Stimulated activated CD4-positive, alpha-beta T cell treated with anti-CD3 and anti-CD28 coated beads, Interleukin-4, amount 100 ng/mL, for 24 hours (primary cell): ENCODE results near the gene TMEFF1.

Experiments
- DNase-seq: peaks from one replicate; pipeline ENCODE4 v3.0.0-alpha.2; 2020

TMEFF1 gene

DNA sequence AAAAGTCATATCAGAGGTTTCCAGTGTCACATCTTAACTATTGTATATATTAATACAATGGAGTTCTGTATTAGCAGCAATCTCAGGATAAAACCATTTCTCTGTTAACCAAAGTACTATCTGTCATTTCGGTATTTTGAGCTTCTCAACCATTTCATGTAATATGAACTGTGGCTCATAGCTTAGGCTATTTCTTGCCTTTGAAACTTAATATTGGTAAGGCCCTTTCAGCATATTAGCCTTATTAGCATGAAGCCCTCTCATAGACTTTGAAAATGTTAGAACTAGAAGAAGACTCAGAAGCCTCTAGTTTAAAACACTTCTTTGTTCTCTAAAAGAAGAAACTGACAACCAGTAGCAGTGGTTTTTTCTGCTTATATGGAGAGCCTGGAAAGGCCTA is 105.7 kb downstream of the TMEFF1 start:
- DNase-seq: no peak

DNA sequence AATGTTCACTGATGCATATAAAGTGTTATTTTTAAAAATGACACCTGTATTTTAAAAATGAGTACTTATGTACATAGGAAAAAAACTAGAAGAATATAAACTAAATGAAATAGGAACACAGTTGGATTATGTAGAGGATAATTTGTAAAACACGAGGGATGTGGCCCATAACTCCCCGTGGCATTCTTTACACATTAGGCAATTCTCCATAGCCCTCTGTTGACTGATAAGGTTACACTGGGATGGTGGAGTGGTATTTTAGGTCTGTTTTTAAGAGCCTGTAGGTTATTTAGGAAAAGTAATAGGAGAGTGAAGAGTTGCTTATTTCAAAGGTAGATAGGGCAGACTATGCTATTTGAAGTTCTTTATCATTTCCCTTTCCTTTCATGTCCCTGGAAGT is 106.7 kb downstream of the TMEFF1 start:
- DNase-seq: no peak

DNA sequence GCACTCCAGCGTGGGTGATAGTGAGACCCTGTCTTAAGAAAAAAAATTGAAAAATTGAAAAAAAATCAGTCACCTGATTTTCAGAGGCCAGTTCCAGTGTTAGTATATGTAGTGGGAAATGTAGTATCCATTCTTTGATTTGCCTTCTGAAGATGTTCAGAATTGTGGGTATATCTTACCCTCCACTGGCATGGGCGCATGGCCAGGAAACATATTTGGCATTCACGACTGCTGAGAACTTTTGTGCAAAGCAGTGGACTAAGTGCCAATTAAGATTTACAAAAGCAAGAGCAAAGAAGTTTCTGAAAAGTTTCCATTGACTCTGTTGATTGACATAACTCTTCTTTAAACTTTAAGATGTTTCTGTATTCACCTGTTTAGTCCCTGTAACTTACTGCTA is 107.3 kb downstream of the TMEFF1 start:
- no peak for DNase-seq

DNA sequence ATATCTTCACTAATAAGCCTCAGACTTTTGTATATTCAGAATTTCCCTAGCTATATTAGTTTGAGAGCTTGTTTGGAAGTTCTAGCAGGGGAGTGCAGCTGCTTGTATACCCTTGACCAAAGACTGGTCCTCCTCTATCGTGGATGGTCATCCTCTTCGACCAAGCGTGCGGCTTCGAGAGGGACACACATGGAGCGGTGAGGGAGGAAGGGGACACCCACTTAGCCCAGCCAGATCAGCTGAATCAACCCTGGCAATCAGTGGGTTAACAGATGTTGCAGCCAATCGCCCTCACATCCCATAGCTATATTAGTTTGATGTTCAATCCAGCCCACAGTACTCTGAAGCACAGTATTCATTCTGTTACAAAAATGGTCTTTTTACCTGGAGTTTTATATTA is 108.1 kb downstream of the TMEFF1 start:
- DNase-seq: no peak

DNA sequence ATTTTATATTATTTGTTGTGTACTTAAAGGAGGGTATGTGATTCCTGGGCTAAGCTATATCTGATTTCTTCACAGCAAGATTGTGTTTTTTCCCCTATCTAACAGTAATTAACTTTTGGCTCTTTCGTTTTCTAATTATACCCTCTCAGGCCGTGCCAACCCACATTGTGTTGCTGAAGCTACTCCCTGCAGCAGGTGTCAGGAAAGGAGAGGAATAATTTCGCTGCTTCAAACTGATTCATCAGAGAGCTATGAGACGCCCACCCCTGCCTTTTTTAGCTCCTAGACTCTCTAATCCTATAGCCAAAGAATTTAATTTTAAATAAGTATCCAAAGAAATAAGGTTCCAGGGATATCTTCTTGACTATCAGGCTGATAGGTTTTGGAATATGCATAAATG is 108.7 kb downstream of the TMEFF1 start:
- no peak for DNase-seq

DNA sequence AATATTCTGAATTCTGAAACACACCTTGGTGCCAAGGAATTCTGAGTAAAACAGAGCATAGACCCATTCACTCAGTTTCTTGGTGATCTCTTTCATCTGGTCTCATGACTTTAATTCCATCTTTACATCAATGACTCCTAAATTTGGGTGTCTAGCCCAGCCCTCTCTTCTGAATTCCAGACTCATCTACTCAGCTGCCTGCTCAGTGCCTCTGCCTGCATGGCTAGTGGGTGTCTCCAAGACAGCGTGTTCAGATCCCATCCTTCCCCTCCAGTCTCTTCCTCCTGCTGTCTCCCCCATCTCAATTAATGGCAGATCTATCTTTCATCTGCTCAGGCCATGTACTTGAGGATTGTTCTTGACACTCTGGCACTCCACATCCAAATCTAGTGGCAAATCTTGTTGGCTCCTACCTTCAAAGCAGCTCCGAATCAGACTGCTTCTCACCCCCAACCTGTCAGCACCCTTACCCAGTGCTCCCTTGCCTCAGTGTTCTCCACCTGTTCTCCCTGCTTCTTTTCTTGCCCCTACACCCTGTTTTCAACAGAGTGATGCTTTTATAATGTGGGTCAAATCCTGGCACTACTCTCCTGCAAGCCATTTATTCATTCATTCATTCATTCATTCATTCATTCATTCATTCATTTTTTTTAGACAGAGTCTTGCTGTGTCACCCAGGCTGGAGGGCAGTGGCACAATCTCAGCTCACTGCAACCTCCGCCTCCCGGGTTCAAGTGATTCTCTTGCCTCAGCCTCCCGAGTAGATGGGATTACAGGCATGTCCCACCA is 110.3 kb downstream of the TMEFF1 start:
- DNase-seq: no peak

DNA sequence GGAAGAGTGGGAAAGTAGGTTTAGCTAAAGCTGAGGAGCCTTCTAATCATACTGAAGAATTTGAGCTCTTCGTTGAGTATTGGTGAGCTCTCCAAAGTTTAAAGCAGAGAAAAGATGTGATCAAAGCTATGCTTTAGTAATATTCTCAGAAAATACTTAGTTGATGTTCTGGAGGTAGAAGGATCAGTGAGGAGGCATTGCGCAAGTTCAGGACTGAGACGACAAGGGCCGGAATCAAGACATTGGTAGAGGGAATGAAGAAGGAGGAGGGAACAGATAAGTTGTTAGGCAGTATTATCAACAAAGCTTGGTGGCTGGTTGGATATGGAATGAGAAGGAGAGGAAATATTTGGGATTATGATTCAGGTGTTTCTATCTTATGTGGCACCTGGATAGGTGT is 112.0 kb downstream of the TMEFF1 start:
- no peak for DNase-seq

DNA sequence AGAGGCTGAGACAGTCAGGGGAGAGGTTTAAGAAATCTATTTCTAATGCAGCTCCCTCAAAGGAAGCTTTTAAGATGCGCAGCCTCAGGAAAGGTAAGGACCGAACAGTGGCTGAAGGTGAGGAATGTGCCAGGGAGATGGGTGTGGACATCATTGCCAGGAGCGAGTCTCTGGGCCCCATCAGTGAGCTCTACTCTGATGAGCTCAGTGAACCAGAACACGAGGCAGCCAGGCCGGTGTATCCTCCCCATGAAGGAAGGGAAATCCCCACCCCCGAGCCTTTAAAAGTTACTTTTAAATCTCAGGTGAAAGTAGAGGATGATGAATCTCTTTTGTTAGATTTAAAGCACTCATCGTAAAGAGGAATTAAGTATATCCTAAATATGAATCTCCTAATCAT is 113.1 kb downstream of the TMEFF1 start:
- DNase-seq: no peak

DNA sequence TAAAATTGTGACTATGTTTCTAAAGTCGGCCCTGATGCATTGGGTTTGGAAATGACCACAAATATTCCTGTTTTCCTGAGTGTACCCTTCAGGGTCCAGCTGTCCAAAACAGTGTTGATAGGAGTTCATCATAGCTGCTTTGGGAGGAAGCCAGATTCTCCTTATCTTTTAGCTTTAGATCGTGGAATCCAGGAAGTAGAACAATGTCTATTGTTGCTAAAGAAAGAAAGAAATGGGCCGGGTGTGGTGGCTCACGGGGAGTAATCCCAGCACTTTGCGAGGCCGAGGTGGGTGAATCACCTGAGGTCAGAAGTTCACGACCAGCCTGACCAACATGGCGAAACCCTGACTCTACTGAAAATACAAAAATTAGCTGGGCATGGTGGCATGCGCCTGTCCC is 114.4 kb downstream of the TMEFF1 start:
- DNase-seq: no peak

DNA sequence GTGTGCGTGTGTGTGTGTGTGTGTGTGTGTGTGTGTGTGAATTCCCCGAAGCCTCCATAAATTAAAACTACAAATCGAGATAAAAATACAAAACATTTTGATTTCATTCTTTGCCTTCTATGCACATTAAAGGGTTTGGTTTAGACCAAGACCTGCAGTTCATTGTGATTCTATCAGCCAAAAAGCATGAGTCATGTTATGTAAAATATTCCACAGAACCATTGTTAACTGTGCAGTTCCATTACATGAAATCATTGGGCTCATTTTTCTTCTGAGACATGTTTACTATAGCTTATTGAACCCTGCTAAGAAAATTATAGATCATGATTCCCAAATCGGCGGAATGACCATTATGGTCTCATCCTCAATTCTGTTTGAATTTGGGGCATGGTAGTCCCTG is 116.6 kb downstream of the TMEFF1 start:
- no peak for DNase-seq

DNA sequence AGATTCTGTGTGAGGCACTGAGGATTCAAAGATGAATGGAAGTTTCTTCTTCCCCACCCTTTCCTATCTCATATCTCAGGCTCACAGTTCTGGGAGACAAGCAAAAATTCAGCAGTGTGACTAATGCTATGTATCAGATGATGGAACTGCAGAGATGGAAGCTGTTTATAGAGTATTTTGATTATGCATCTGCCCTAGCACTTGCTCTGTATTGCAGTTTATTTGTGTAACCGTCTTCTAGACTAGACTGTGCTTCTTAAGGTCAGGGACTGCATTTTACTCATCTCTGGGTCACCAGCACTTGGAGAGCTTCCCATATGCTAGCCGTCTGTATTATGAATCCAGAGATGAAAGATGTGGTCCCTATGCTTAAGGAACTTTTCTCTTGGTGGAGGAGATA is 117.5 kb downstream of the TMEFF1 start:
- no peak for DNase-seq

DNA sequence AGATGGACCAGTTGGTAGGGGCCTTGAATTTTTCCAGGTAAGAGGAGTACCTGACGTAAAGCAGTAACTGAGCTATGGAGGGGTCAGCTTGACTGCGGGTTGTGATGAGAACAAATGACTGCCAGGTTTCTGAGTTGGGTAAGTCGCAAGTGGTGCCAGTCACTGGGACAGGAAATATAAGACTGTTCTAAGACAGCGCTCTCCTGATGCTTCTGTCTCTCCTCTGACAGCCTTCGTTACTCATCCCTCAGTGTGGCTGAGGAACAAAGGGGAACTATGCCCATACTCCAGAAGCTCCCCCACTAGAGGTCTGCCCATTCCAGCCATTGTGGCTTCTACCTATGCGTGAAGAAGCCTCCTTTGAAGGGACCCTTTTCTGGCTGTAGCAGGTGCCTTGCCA is 118.2 kb downstream of the TMEFF1 start:
- no peak for DNase-seq

DNA sequence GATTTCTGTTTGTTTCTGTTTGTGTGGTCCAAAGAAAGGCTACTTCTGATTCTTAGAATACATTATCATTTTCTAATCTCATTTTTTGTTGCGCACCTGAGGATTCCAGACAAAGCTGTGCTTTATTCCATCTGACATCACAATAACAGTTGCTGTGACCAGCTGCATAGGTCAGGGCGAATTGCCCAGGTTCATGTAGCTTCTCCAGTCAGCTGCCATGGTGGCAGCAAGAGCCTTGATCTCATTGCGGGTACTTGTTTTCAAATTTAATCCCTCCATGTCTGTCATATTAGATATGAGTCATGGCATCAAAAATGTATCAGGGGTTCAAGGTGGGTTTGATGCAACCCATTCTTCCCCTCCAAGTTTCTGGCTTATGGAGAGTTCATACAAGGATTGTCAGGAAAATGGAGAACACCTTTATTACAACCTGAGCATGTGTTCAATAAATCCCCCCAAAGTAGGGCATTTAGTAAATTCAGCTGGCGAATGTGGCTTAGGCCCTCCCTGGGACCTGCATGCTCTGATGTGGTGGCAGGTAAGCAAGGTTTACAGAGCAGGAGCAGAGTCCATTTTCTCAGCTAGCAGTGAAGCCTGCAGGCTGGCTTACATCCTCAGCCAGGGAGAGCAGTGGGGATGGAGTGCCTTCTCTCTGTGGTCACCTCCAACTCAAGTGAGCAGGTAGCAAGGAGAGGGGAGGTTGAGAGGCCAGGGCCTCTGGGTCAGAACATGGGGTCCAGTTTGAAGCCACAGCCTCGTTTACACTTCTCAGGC is 118.9 kb downstream of the TMEFF1 start:
- DNase-seq: no peak

DNA sequence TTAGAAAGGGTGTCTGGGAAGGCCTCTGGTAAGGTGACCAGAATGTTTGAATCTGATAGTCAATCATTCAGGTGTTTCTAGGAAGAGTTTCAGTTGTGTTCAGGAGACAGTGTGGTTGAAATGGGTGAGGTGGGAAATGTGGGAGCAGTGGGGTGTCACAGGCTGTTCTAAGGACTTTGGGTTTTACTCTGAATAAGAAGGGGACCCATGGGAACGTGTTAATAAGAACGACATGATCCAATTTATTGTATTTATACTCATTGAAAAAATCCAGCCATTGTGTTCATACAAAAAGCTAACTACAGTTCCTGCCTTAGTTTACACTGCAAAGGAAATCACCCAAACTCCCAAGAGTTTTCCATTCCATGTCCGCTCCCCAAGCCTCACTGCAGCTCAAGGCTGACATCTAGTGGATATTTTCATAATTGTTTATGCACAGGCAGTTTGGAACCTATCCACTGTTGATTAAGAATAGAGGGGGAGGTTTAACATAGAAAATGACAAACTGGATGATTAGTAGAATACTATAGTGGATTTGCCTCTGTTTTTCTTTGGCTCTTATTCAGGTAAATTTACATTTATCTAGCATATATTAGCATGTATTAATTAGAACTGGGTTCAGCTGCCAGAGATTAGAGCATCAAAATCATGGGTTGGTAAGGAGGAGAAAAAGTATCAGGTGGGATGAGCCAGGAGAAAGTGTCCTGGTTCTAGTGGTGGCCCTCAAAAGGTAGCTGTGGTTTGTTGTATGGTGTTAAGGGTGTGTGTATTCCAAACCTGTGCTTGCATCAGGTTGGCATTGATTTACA is 122.6 kb downstream of the TMEFF1 start:
- DNase-seq: peak; percentile 20

DNA sequence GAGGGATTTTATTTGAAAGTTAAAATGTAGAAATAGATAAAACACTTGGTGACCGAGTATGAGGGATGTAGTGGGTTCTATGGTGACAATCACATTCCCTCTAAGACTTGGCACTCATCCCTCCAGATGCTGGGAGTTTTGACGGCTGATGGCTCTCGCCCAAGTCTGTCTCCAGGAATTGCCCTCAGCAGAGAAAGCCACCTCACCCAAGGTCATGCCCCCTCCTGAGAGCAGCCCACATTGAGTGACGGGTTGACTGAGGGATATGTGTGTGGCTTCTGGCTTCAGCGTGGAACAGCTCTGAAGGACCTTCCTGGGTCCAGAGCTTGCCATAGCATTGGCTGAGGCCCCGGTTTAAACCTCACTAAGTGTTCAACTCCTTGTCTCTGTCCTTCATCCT is 124.3 kb downstream of the TMEFF1 start:
- DNase-seq: no peak

DNA sequence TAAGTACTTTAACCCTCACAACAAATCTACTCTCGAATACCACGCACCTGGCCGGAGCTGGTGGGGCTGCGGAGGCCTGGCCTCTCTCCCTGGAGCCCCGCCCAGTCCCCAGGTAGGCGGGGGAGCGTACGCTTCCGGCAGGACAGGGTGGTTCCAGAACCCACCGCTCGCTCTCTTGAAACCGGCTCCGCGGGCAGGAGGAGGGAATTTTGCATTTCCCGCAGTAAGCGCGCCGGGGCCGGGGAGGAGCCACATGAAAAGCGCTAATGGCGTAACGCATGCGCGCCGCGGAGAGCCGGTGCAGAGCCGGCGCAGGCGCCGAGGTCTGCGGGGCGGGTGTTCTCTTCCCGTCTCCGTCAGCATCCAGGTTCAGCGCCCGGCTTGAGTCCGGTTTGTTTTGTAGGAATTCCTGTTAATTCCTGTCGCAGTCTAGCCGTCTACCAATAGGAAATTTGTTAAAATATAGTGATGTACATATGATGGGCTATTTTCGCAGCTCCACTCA is 125.7 kb downstream of the TMEFF1 start:
- DNase-seq: peak; percentile 82

DNA sequence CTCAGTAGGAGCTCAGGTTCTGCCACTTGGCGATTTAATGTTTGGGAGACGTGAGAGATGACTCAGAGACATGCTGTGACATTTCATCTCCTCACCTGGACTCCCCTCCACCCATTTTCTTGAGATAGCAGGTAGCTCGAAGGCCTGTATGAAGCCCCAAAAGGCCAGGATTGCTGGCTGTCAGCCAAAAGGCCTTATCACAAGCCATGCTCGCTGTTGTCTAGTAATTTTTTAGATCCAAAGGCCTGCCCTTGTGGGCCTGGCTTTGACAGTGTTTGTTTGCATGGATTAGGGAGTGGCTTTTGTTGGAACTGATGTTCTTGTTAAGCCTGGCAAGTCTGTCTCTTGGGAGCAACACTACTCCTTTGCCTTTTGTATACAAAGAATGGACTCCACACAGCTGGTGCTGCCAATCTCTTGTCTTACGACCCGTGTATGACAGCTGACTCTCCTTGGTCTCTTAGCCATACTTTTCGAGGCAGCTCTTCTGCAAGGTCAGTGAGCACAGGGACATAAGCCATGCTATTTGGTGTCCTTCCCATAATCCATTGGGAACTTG is 127.7 kb downstream of the TMEFF1 start:
- no peak for DNase-seq

DNA sequence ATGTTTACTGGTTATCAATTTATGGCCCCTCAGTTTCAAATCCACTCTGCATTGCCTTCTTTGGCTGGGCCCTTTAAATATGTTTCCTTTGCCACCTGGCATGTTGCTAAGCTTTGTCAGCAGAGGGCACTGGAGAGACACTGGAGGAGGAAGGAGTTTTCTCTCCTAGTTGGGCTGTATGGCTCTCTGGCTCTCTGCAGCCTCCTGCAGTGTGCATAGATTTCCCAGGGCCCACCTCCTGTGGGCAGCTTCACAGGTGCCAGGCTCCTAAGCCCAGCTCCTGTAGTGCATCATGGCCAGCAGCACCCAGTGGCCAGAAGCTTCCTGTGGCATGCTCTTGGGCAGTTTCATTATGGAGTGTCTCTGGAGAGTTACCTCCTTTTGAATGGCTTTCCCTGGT is 128.3 kb downstream of the TMEFF1 start:
- peak; percentile 36 for DNase-seq

DNA sequence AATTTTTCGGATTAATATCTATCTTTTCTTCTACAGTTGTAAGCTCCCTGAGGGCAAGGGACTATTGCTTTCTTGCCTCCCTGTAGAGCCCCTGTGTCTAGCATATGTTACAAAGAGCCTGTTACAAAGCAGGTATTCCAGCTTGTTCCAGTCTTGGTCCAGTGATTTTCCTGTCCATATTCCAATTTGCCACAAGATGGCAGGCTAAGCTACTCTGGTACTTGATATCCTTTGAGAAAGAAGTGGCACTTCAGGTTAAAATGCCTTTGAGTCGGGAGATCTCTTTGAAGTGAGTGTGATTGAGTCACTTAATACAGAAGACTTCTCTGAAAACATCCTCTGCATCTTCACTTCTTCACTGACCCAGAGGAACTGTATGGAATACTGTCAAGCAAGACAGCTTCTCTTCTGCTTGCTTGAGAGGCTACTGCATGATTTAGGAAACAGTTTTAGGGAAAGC is 129.4 kb downstream of the TMEFF1 start:
- DNase-seq: no peak

DNA sequence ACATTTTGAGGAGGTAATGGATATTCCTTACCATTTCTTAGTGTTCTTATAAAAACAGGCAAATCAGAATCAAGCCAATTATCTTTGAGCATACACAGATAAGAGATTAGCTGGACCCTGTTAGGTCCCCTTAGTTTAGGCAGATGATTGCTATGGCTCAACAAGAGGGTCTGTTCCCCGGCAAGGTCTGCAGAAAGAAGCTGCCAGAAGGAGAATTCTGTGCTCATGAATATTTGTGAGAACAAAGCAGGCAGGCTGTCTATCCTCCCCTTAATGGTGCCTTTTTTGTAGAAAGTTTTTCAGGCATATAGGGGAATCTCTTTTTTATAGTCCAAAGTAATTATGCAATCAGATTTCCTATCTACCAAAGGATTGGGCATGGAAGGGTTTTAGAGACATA is 132.5 kb downstream of the TMEFF1 start:
- DNase-seq: no peak

DNA sequence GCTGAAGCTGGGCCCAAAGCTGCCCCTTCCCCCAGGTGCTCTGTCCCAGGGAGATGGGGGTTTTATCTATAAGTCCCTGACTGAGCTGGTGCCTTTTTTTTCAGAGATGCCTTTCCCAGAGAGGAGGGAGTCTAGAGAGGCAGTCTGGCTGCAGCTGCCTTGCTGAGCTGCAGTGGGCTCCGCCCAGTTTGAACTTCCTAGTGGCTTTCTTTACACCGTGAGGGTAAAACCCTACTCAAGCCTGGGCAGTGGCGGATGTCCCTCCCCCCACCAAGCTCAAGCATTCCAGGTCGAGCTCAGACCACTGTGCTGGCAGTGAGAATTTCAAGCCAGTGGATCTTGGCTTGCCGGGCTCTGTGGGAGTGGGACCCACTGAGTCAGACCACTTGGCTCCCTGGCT is 146.2 kb downstream of the TMEFF1 start:
- DNase-seq: no peak

DNA sequence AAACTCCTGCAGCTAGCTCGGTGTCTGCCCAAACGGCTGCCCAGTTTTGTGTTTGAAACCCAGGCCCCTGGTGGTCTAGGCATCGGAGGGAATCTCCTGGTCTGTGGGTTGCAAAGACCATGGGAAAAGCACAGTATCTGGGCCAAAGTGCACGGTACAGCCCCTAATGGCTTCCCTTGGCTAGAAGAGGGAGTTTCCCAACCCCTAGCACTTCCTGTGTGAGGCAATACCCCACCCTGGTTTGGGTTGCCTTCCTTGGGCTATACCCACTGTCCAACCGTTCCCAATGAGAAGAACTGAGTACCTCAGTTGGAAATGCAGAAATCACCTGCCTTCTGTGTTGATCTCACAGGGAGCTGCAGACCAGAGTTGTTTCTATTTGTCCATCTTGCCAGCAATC is 146.7 kb downstream of the TMEFF1 start:
- no peak for DNase-seq

DNA sequence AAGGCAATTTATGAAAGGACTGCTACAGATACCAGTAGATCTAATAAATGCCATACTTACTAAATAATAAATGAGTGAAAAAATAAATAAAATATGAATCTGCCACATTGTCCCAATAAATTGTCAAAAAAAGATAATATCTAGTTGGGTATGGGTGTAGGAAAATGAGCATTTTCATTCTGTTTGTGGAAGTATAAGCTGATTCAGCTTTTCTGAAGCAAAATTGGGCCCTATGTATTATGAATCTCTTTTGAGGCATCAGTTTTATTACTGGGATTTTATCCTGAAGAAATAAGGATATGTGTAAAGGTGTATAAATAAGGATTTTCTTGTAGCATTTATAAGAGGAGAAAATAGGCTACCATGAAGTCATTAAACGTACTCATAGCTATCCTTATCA is 151.0 kb downstream of the TMEFF1 start:
- DNase-seq: no peak
